ENCODE data around the gene AURKA. TPM values are rescaled to one million over a fixed set of nuclear protein-coding genes. Genes with fewer than 3 reads are reported as not detected.

AURKA gene
- total RNA-seq, 4 donors from 2014 or later, result 4.7 to 7.7 (median 6.5) TPM

GRCh38 chr20:56426026-56426425 is 34.0 kb upstream of the AURKA start:
- H3K4me1 ChIP-seq, result peaks cover 0 to 5% (median 2%) of the 10 kb centered on the region in 4 donors
- H3K36me3 ChIP-seq, result no peaks in the 10 kb centered on the region
- TF ChIP-seq CTCF (IDR thresholded peaks at IDR 0.05) (no peak), POLR2A (IDR thresholded peaks at IDR 0.05) (no peak)
- DNase-seq, result no peak
- no peak overlapping the region for H3K4me3 ChIP-seq
- no peaks in the 10 kb centered on the region for H3K9me3 ChIP-seq
- no peak overlapping the region for H3K27ac ChIP-seq
- no peaks in the 10 kb centered on the region for H3K27me3 ChIP-seq

GRCh38 chr20:56424931-56425330 is 32.9 kb upstream of the AURKA start:
- no peak overlapping the region for H3K4me3 ChIP-seq
- H3K27ac ChIP-seq, result no peak overlapping the region
- no peaks in the 10 kb centered on the region for H3K9me3 ChIP-seq
- H3K4me1 ChIP-seq, result peaks cover 0 to 5% (median 2%) of the 10 kb centered on the region in 4 donors
- no peak for DNase-seq
- TF ChIP-seq CTCF (IDR thresholded peaks at IDR 0.05) (no peak), POLR2A (IDR thresholded peaks at IDR 0.05) (no peak)
- H3K36me3 ChIP-seq, result no peaks in the 10 kb centered on the region
- no peaks in the 10 kb centered on the region for H3K27me3 ChIP-seq

GRCh38 chr20:56423886-56424285 is 31.9 kb upstream of the AURKA start:
- Histone ChIP-seq H3K27ac (no peak overlapping the region), H3K4me1 (peaks cover 0 to 3% (median 0%) of the 10 kb centered on the region in 4 donors), H3K9me3 (no peaks in the 10 kb centered on the region), H3K27me3 (no peaks in the 10 kb centered on the region), H3K4me3 (no peak overlapping the region), H3K36me3 (no peaks in the 10 kb centered on the region)
- no peak for TF ChIP-seq CTCF (IDR thresholded peaks at IDR 0.05)
- TF ChIP-seq POLR2A (IDR thresholded peaks at IDR 0.05), result no peak
- no peak for DNase-seq

- H3K27me3 ChIP-seq, result no peaks in the 10 kb centered on the region
- DNase-seq, result no peak
- no peak overlapping the region for H3K27ac ChIP-seq
- no peaks in the 10 kb centered on the region for H3K36me3 ChIP-seq
- no peaks in the 10 kb centered on the region for H3K9me3 ChIP-seq
- H3K4me3 ChIP-seq, result no peak overlapping the region
- TF ChIP-seq CTCF (IDR thresholded peaks at IDR 0.05), result no peak
- no peak for TF ChIP-seq POLR2A (IDR thresholded peaks at IDR 0.05)
- H3K4me1 ChIP-seq, result no peaks in the 10 kb centered on the region
Observed at GRCh38 chr20:56423211-56423610, 31.2 kb upstream of the AURKA start.

- Histone ChIP-seq H3K27ac (no peak overlapping the region), H3K36me3 (no peaks in the 10 kb centered on the region)
Observed at GRCh38 chr20:56422824-56423189, 30.8 kb upstream of the AURKA start.

More at GRCh38 chr20:56422824-56423189, 30.8 kb upstream of the AURKA start:
- Histone ChIP-seq H3K9me3 (no peaks in the 10 kb centered on the region), H3K27me3 (no peaks in the 10 kb centered on the region), H3K4me3 (no peak overlapping the region), H3K4me1 (no peaks in the 10 kb centered on the region)
- no peak for DNase-seq
- TF ChIP-seq POLR2A (IDR thresholded peaks at IDR 0.05), result no peak
- TF ChIP-seq CTCF (IDR thresholded peaks at IDR 0.05), result no peak
